K562 (cell line): ENCODE measurements around the gene OPCML. TPM values are rescaled to one million over a fixed set of nuclear protein-coding genes. Genes with fewer than 3 reads are reported as not detected.

Source experiments
- ATAC-seq: fragments of 200-7000 bp; cut with Tn5 transposase; 3 replicates; pipeline ENCODE4 v1.9.1; 2020; ENCODE audit warnings: moderate library complexity
- BruUV-seq: library from RNA; stranded (reverse); fragments of 400-500 nt; replicated peaks from 2 replicates; lab custom pipeline; 2021; lab: Mats Ljungman, UMichigan
- CTCF ChIA-PET: fragments of 300-600 bp; formaldehyde crosslinking; extraction: SDS; loops from one replicate; lab custom pipeline; 2021; ENCODE audit warnings: low intra/inter-chr PET ratio; lab: Yijun Ruan, JAX
- POLR2A ChIA-PET: fragments of 300-600, 350-650 bp; sonication (Branson Sonifier 250); formaldehyde crosslinking; extraction: SDS; loops from one replicate; lab custom pipeline; 2021; ENCODE audit warnings: antibody characterized with exemption, inconsistent platforms; lab: Yijun Ruan, JAX
- DNase-seq, 4 experiments: peaks; one replicate each; pipeline versions ENCODE4 v3.0.0 to v3.0.0-alpha.2; 2011 to 2018; ENCODE audit warnings: low spot score in 3 of 4, mixed read lengths in 3 of 4; ENCODE audit errors: extremely low read depth in 1 of 4
- FAIRE-seq: peaks from 2 replicates; lab custom pipeline; 2011; peaks lifted over from hg19 to GRCh38; lab: Jason Lieb, UNC
- H2AFZ ChIP-seq: 2 replicates; pipeline ENCODE4 v1.6.0; 2011; ENCODE audit warnings: low read depth, low read length, control low read depth, inconsistent platforms
- H3K27ac ChIP-seq: fragments of 200-600 bp; 3 replicates; pipeline ENCODE4 v1.8.0; 2011; ENCODE audit warnings: low read depth, mild to moderate bottlenecking, control low read depth, inconsistent platforms, low read length, moderate library complexity, mixed read lengths; ENCODE audit errors: extremely low read depth
- H3K27me3 ChIP-seq, 2 experiments: fragments of 300-600 bp in 1 of 2; 2 replicates in 1 of 2; 3 replicates in 1 of 2; pipeline versions ENCODE4 v1.6.0 to v1.8.0; 2011; ENCODE audit warnings: inconsistent platforms in 2 of 2, low read length in 2 of 2, mild to moderate bottlenecking in 1 of 2, mixed read lengths in 1 of 2, moderate library complexity in 1 of 2; ENCODE audit not compliant: control insufficient read depth in 2 of 2, insufficient read depth in 2 of 2
- H3K36me3 ChIP-seq: fragments of 300-600 bp; 3 replicates; pipeline ENCODE4 v1.8.0; 2011; ENCODE audit warnings: mild to moderate bottlenecking, low read length, inconsistent platforms; ENCODE audit not compliant: control insufficient read depth, insufficient read depth
- H3K4me1 ChIP-seq, 2 experiments: fragments of 200-600 bp in 1 of 2; replicated peaks in 1 of 2; 2 replicates in 1 of 2; 3 replicates in 1 of 2; pipeline versions ENCODE4 v1.5.1 to v1.8.0; 2011; ENCODE audit warnings: inconsistent platforms in 2 of 2, low read length in 2 of 2, mild to moderate bottlenecking in 1 of 2, mixed read lengths in 1 of 2, moderate library complexity in 1 of 2; ENCODE audit not compliant: control insufficient read depth in 2 of 2, insufficient read depth in 2 of 2
- H3K4me2 ChIP-seq: 2 replicates; pipeline ENCODE4 v1.6.1; 2011; ENCODE audit warnings: low read length, control low read depth, inconsistent platforms, mixed read lengths; ENCODE audit not compliant: insufficient read depth
- H3K4me3 ChIP-seq: fragments of 200-600 bp; sonication (generic), shearing (Covaris generic); 2 replicates; pipeline ENCODE4 v1.5.1; 2016; ENCODE audit warnings: control low read depth, inconsistent platforms
- H3K79me2 ChIP-seq: fragments of 200-600 bp; 3 replicates; pipeline ENCODE4 v1.8.0; 2011; ENCODE audit warnings: low read length, inconsistent platforms; ENCODE audit not compliant: control insufficient read depth, insufficient read depth
- H3K9ac ChIP-seq, 2 experiments: 2 replicates each; pipeline versions ENCODE4 v1.6.0 to v1.6.1; 2011; ENCODE audit warnings: low read depth in 2 of 2, low read length in 2 of 2, control low read depth in 1 of 2, inconsistent platforms in 1 of 2, mild to moderate bottlenecking in 1 of 2, mixed read lengths in 1 of 2; ENCODE audit not compliant: insufficient read depth in 1 of 2
- H3K9me1 ChIP-seq: one replicate; pipeline ENCODE4 v1.6.0; 2011; ENCODE audit warnings: inconsistent platforms, mild to moderate bottlenecking, low read length, moderate library complexity; ENCODE audit not compliant: control insufficient read depth, insufficient read depth
- H3K9me3 ChIP-seq: replicated peaks from 2 replicates; pipeline ENCODE4 v1.5.1; 2011; ENCODE audit warnings: low read depth, low read length, inconsistent platforms; ENCODE audit not compliant: control insufficient read depth, insufficient read depth
- H4K20me1 ChIP-seq: replicated peaks from 2 replicates; pipeline ENCODE4 v1.6.1; 2011; ENCODE audit warnings: low read length, inconsistent platforms, mixed read lengths; ENCODE audit not compliant: control insufficient read depth, insufficient read depth
- HMG20A ChIP-seq: fragments of 450-650 bp; formaldehyde crosslinking; conservative IDR thresholded peaks from 2 replicates; pipeline ENCODE4 v1.4.0; 2020; ENCODE audit warnings: mild to moderate bottlenecking, mixed read lengths
- HNRNPUL1 ChIP-seq: fragments of 200-400 bp; formaldehyde crosslinking; IDR thresholded peaks from 2 replicates; pipeline ENCODE4 v1.6.1; 2017; ENCODE audit warnings: low read length
- MBD2 ChIP-seq: sonication (generic); IDR thresholded peaks from 2 replicates; pipeline ENCODE4 v1.6.1; 2016; ENCODE audit warnings: low read depth, borderline replicate concordance
- RBM25 ChIP-seq: fragments of 200-400 bp; formaldehyde crosslinking; IDR thresholded peaks from 2 replicates; pipeline ENCODE4 v1.6.1; 2018; ENCODE audit warnings: low read length, low read depth, moderate library complexity; ENCODE audit not compliant: severe bottlenecking
- SMAD2 ChIP-seq: fragments of 150-350 bp; IDR thresholded peaks from 2 replicates; pipeline ENCODE4 v1.6.1; 2014; ENCODE audit warnings: low read depth, mild to moderate bottlenecking, low read length
- SMARCA5 ChIP-seq: fragments of 450-650 bp; IDR thresholded peaks from 2 replicates; pipeline ENCODE4 v1.6.1; 2016
- SREBF2 ChIP-seq: sonication (generic); formaldehyde crosslinking; IDR thresholded peaks from 2 replicates; pipeline ENCODE4 v1.4.0; 2020; ENCODE audit warnings: mild to moderate bottlenecking, missing genetic modification reagents
- TBL1XR1 ChIP-seq, 2 experiments: IDR thresholded peaks; 2 replicates each; pipeline ENCODE4 v1.6.1; 2012; ENCODE audit warnings: improper control_type of control experiment in 2 of 2, low read length in 2 of 2, mild to moderate bottlenecking in 1 of 2
- ZC3H11A ChIP-seq: IDR thresholded peaks from 2 replicates; pipeline ENCODE4 v1.6.1; 2012; ENCODE audit warnings: low read depth, low read length, improper control_type of control experiment
- ZNF184 ChIP-seq: sonication (generic); formaldehyde crosslinking; IDR thresholded peaks from 2 replicates; pipeline ENCODE4 v1.5.0; 2020; ENCODE audit warnings: missing genetic modification reagents
- ZNF76 ChIP-seq: fragments of 250-450 bp; sonication (Bioruptor Pico); IDR thresholded peaks from 2 replicates; pipeline ENCODE4 v1.4.0; 2020; ENCODE audit warnings: mild to moderate bottlenecking, moderate library complexity, borderline replicate concordance
- WGBS: fragments of 100-300 bp; shearing (Covaris generic); methylation state at CpG from one replicate; pipeline ENCODE4 v1.1.6; 2016; ENCODE audit warnings: low coverage, mixed read lengths; ENCODE audit not compliant: insufficient coverage; ENCODE audit errors: missing lambda C conversion rate; 5-methylcytosine and 5-hydroxymethylcytosine counted together
- in situ Hi-C: fragments of 300-500 bp; cut with MboI; formaldehyde crosslinking; loops from 4 replicates; pipeline ENCODE4 v1.15.0; 2018; ENCODE audit warnings: inconsistent platforms, mixed read lengths
- intact Hi-C: fragments of 100-400 bp; cut with micrococcal nuclease; formaldehyde crosslinking; loops from 2 replicates; pipeline ENCODE4 v1.14.2; 2022
- polyA plus RNA-seq, 8 experiments: library from polyadenylated mRNA; depleted of rRNA in 4 of 8; stranded (reverse) in 5 of 8; unstranded in 3 of 8; fragments of >200 nt; fragmentation: Nextera tagmentation in 2 of 8; fragmentation: Illumina TruSeq in 1 of 8; extraction: Ambion mirVana in 2 of 8; extraction: Trizol in 1 of 8; gene quantifications; 2 replicates each; pipeline versions ENCODE4 v1.2.1 to v1.2.3, GENCODE V29; 2011 to 2014; ENCODE audit warnings: inconsistent platforms in 1 of 8, missing spikeins in 1 of 8
- total RNA-seq, 7 experiments: library from RNA; depleted of rRNA in 6 of 7; stranded (reverse); fragments of >200 nt in 6 of 7; fragmentation: Illumina TruSeq in 2 of 7; extraction: Trizol in 2 of 7; gene quantifications; 2 replicates each; pipeline versions ENCODE4 v1.2.1 to v1.2.3, GENCODE V29; 2011 to 2021; ENCODE audit warnings: low replicate concordance in 1 of 7
- TF ChIP-seq, protein P1 (sequence below): IDR thresholded peaks from 3 replicates; pipeline ENCODE4 v1.6.1; 2011; ENCODE audit warnings: borderline replicate concordance, mild to moderate bottlenecking, moderate library complexity; ENCODE audit not compliant: insufficient read length; ENCODE audit errors: extremely low read depth
- TF ChIP-seq, protein P2 (sequence below): fragments of 250-450 bp; sonication (Bioruptor Pico); IDR thresholded peaks from 2 replicates; pipeline ENCODE4 v1.8.0; 2021; ENCODE audit warnings: mild to moderate bottlenecking, moderate library complexity
- TF ChIP-seq, protein P3 (sequence below): fragments of 250-450 bp; sonication (Bioruptor Pico); IDR thresholded peaks from 2 replicates; pipeline ENCODE4 v1.4.0; 2020; ENCODE audit warnings: mild to moderate bottlenecking
- TF ChIP-seq, protein P4 (sequence below): fragments of 150-350 bp; IDR thresholded peaks from 2 replicates; pipeline ENCODE4 v1.6.1; 2014; ENCODE audit warnings: low read depth, mild to moderate bottlenecking, low read length, borderline replicate concordance

Gene OPCML
- total and polyA plus RNA-seq, 9 of the 15 experiments (the other 6 are each of a cell fraction or from before 2014, with no cell fraction given), result not detected

DNA sequence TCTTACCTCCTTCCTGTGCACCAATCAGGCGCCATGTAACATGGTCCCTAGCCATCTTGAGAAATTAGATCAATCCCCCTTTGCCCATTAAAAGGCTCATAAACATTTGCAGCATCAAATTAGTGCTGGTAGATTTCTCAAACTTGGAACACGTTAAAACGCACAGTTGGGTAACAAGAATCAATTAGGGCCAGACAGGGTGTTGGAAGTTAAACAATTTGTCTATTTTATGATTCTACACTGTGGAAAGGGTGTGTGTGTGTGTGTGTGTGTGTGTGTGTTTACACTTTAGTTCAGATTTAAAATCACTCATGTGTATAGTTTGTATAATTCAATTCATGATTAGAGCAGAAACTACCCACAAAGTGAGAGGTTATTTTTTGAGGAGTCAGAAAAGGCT is 682.0 kb downstream of the OPCML start:
- 0% methylated on average over 3 of the region's 3 CpGs for WGBS
- FAIRE-seq, result no peak
- POLR2A ChIA-PET, result no interaction called here
- TF ChIP-seq ZC3H11A (no peak), ZNF184 (CRISPR knock-in tag) (no peak), SMARCA5 (no peak), SREBF2 (no peak), MBD2 (no peak), HNRNPUL1 (no peak), RBM25 (no peak), ZNF76 (CRISPR knock-in tag) (no peak), SMAD2 (no peak), HMG20A (no peak), TBL1XR1 (IDR thresholded peaks at IDR 0.05; ENCODE audit: low read length in 2 of 2) (no peak)
- TF ChIP-seq, protein P1, sequence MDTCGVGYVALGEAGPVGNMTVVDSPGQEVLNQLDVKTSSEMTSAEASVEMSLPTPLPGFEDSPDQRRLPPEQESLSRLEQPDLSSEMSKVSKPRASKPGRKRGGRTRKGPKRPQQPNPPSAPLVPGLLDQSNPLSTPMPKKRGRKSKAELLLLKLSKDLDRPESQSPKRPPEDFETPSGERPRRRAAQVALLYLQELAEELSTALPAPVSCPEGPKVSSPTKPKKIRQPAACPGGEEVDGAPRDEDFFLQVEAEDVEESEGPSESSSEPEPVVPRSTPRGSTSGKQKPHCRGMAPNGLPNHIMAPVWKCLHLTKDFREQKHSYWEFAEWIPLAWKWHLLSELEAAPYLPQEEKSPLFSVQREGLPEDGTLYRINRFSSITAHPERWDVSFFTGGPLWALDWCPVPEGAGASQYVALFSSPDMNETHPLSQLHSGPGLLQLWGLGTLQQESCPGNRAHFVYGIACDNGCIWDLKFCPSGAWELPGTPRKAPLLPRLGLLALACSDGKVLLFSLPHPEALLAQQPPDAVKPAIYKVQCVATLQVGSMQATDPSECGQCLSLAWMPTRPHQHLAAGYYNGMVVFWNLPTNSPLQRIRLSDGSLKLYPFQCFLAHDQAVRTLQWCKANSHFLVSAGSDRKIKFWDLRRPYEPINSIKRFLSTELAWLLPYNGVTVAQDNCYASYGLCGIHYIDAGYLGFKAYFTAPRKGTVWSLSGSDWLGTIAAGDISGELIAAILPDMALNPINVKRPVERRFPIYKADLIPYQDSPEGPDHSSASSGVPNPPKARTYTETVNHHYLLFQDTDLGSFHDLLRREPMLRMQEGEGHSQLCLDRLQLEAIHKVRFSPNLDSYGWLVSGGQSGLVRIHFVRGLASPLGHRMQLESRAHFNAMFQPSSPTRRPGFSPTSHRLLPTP, result no peak
- TF ChIP-seq, protein P2, sequence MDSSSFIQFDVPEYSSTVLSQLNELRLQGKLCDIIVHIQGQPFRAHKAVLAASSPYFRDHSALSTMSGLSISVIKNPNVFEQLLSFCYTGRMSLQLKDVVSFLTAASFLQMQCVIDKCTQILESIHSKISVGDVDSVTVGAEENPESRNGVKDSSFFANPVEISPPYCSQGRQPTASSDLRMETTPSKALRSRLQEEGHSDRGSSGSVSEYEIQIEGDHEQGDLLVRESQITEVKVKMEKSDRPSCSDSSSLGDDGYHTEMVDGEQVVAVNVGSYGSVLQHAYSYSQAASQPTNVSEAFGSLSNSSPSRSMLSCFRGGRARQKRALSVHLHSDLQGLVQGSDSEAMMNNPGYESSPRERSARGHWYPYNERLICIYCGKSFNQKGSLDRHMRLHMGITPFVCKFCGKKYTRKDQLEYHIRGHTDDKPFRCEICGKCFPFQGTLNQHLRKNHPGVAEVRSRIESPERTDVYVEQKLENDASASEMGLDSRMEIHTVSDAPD (CRISPR knock-in tag), result no peak
- TF ChIP-seq, protein P3, sequence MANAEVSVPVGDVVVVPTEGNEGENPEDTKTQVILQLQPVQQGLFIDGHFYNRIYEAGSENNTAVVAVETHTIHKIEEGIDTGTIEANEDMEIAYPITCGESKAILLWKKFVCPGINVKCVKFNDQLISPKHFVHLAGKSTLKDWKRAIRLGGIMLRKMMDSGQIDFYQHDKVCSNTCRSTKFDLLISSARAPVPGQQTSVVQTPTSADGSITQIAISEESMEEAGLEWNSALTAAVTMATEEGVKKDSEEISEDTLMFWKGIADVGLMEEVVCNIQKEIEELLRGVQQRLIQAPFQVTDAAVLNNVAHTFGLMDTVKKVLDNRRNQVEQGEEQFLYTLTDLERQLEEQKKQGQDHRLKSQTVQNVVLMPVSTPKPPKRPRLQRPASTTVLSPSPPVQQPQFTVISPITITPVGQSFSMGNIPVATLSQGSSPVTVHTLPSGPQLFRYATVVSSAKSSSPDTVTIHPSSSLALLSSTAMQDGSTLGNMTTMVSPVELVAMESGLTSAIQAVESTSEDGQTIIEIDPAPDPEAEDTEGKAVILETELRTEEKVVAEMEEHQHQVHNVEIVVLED (CRISPR knock-in tag), result no peak
- TF ChIP-seq, protein P4, sequence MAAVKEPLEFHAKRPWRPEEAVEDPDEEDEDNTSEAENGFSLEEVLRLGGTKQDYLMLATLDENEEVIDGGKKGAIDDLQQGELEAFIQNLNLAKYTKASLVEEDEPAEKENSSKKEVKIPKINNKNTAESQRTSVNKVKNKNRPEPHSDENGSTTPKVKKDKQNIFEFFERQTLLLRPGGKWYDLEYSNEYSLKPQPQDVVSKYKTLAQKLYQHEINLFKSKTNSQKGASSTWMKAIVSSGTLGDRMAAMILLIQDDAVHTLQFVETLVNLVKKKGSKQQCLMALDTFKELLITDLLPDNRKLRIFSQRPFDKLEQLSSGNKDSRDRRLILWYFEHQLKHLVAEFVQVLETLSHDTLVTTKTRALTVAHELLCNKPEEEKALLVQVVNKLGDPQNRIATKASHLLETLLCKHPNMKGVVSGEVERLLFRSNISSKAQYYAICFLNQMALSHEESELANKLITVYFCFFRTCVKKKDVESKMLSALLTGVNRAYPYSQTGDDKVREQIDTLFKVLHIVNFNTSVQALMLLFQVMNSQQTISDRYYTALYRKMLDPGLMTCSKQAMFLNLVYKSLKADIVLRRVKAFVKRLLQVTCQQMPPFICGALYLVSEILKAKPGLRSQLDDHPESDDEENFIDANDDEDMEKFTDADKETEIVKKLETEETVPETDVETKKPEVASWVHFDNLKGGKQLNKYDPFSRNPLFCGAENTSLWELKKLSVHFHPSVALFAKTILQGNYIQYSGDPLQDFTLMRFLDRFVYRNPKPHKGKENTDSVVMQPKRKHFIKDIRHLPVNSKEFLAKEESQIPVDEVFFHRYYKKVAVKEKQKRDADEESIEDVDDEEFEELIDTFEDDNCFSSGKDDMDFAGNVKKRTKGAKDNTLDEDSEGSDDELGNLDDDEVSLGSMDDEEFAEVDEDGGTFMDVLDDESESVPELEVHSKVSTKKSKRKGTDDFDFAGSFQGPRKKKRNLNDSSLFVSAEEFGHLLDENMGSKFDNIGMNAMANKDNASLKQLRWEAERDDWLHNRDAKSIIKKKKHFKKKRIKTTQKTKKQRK, result no peak

More for the DNA sequence above, 682.0 kb downstream of the OPCML start:
- no peaks in the 10 kb centered on the region for H3K4me1 ChIP-seq
- no peaks in the 10 kb centered on the region for H3K9me1 ChIP-seq
- no peak for ATAC-seq
- in situ Hi-C loops (no loop called here), intact Hi-C loops (no loop called here)
- no peak for DNase-seq
- no peaks in the 10 kb centered on the region for H3K79me2 ChIP-seq
- no peak overlapping the region for H2AFZ ChIP-seq
- H4K20me1 ChIP-seq, result no peaks in the 10 kb centered on the region
- H3K36me3 ChIP-seq, result no peaks in the 10 kb centered on the region
- H3K4me3 ChIP-seq, result no peak overlapping the region
- no peak overlapping the region for H3K4me2 ChIP-seq
- H3K27ac ChIP-seq, result no peak overlapping the region
- no peaks in the 10 kb centered on the region; the same call in 1 of the 2 replicates for H3K9me3 ChIP-seq
- no peak overlapping the region for H3K9ac ChIP-seq
- CTCF ChIA-PET, result no interaction called here
- no peaks in the 10 kb centered on the region for H3K27me3 ChIP-seq
- no TSS peak for BruUV-seq
